ENCODE results near the gene HK1. TPM values are rescaled to one million over a fixed set of nuclear protein-coding genes. Genes with fewer than 3 reads are reported as not detected.

HK1 gene
- total and polyA plus RNA-seq, 10 donors = 19.0 to 108 (median 63.4) TPM

DNA sequence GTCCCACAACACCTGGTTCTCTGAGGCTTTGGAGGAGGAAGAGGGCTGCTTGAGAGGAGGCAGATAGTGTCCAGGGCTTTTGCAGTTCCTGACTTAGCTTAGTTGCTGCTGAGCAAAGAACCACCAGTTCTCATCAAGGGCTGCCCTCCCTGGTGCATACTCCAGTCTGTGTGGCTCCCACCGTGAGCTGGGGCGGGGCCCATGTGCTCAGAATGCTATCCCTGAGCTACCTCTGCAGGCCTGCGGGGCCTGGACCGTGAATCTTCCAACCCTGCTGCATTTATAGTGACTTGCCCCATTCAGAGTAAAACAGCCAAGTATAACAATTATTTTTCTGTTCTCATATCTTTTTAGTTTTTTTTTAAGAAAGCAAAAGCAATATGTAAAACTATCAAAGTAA lies 89.2 kb downstream of the HK1 start:
- H3K27me3 ChIP-seq (replicated peaks in 1 of 7) = no peaks in the 10 kb centered on the region
- 92 to 96% (median 93%) methylated on average over 4 of the region's 4 CpGs for WGBS, 5 donors
- peaks cover 4 to 100% (median 79%) of the 10 kb centered on the region in 6 donors for H3K36me3 ChIP-seq
- H3K27ac ChIP-seq = no peak overlapping the region
- intact Hi-C loops (cut with DNase I; ENCODE audit: low total_unique reads) = no loop called here
- DNase-seq = no peak
- no peaks in the 10 kb centered on the region for H3K9me3 ChIP-seq
- no peak overlapping the region for H3K4me3 ChIP-seq
- peaks cover 0 to 8% (median 0%) of the 10 kb centered on the region in 6 donors for H3K4me1 ChIP-seq
- TF ChIP-seq POLR2A (IDR thresholded peaks at IDR 0.05) (no peak), POLR2AphosphoS5 (IDR thresholded peaks at IDR 0.05) (no peak)
- TF ChIP-seq, protein P1, sequence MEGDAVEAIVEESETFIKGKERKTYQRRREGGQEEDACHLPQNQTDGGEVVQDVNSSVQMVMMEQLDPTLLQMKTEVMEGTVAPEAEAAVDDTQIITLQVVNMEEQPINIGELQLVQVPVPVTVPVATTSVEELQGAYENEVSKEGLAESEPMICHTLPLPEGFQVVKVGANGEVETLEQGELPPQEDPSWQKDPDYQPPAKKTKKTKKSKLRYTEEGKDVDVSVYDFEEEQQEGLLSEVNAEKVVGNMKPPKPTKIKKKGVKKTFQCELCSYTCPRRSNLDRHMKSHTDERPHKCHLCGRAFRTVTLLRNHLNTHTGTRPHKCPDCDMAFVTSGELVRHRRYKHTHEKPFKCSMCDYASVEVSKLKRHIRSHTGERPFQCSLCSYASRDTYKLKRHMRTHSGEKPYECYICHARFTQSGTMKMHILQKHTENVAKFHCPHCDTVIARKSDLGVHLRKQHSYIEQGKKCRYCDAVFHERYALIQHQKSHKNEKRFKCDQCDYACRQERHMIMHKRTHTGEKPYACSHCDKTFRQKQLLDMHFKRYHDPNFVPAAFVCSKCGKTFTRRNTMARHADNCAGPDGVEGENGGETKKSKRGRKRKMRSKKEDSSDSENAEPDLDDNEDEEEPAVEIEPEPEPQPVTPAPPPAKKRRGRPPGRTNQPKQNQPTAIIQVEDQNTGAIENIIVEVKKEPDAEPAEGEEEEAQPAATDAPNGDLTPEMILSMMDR (IDR thresholded peaks at IDR 0.05 in 8 of 11, conservative IDR thresholded peaks at IDR 0.05 in 3 of 11) = no peak

DNA sequence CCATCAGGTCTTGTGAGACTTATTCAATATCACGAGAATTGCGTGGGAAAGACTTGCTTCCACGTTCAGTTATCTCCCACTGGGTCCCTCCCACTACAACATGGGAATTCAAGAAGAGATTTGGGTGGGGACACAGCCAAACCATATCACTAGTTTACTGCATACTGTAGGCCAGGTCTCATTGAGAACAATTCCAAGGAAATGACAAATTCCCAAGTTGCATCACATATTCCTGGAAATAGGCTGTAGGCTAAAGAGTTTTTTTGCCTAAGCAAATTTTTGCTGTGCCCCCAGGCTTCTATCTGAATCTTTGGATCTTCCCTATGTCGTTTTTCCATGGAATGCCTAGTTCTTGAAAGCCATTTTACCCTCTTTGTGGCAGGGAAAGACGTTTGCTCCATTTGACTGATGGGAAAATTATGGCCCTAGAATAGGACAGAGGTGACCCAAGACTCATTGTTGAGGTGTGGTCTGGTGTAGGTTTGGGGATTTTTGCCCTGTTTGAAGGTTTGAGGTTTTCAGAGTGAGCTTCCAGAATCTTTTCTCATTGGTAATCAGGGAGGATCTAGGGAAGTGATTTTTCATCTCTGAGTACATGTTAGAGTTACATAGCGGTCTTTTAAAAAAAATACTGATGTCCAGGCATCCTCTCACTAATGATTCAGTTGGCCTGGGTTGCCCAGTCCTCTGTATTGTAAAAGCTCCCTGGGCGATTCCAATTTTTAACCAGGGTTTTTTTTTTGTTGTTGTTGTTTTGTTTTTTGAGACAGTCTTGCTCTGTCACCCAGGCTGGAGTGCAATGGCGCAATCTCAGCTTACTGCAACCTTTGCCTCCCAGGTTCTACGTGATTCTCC lies 94.1 kb downstream of the HK1 start:
- TF ChIP-seq POLR2AphosphoS5 (IDR thresholded peaks at IDR 0.05) (no peak), POLR2A (IDR thresholded peaks at IDR 0.05) (no peak)
- TF ChIP-seq, protein P1 (IDR thresholded peaks at IDR 0.05 in 8 of 11, conservative IDR thresholded peaks at IDR 0.05 in 3 of 11) = no peak
- WGBS, 5 donors = 90 to 97% (median 92%) methylated on average over 9 of the region's 9 CpGs
- Histone ChIP-seq H3K9me3 (no peaks in the 10 kb centered on the region), H3K27me3 (replicated peaks in 1 of 7) (no peaks in the 10 kb centered on the region), H3K4me1 (peaks cover 0 to 12% (median under 1%) of the 10 kb centered on the region in 6 donors), H3K36me3 (peaks cover 0 to 100% (median 82%) of the 10 kb centered on the region in 6 donors), H3K4me3 (no peak overlapping the region), H3K27ac (no peak overlapping the region)
- intact Hi-C loops (cut with DNase I; ENCODE audit: low total_unique reads) = no loop called here
- no peak for DNase-seq

DNA sequence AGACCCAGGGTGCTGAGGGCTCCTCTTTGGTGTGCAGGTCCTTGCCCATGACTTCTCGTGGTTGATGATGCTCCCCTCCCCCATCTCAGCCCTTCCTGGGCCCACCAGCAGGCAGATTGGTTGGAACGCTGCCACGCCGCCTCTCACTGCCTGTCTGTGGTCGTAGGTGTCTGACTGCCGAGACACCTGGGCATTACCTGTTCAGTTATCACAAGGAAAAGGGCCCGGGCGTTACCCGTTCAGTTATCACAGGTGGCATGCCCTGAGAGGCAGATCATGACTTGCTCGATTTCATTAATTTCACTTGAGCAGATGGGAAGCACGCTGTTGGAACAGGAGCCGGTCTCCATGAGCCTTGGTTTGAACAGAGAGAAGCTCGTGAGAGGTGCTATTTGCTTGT lies 95.9 kb downstream of the HK1 start:
- no peaks in the 10 kb centered on the region for H3K27me3 ChIP-seq (replicated peaks in 1 of 7)
- no peak overlapping the region for H3K4me3 ChIP-seq
- intact Hi-C loops (cut with DNase I; ENCODE audit: low total_unique reads) = no loop called here
- no peaks in the 10 kb centered on the region for H3K9me3 ChIP-seq
- H3K27ac ChIP-seq = no peak overlapping the region
- DNase-seq = no peak
- peaks cover 0 to 22% (median 4%) of the 10 kb centered on the region in 6 donors for H3K4me1 ChIP-seq
- H3K36me3 ChIP-seq = peaks cover 0 to 100% (median 78%) of the 10 kb centered on the region in 6 donors
- 93 to 98% (median 96%) methylated on average over 13 of the region's 13 CpGs for WGBS, 5 donors
- TF ChIP-seq, protein P1 (IDR thresholded peaks at IDR 0.05 in 8 of 11, conservative IDR thresholded peaks at IDR 0.05 in 3 of 11) = no peak
- peak in 1 of 3 donors; percentile 8 for TF ChIP-seq POLR2AphosphoS5 (IDR thresholded peaks at IDR 0.05)

DNA sequence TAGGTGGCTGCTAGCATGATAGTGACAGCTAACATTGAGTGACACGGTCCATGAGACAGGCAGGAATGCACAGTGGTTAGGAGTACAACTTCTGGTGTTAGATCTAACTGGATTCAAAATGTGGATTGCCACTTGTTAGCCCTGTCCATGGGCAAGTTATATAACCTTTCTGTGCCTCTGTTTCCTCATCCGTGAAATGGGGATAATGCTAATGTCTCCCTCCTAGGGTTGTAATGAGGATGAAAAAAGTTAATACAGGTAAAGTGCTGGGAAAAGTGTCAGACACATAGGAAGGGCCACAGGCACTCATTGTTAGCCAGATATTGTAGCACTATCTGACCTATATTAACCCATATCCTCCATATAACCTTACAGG lies 96.6 kb downstream of the HK1 start:
- peaks cover 0 to 100% (median 78%) of the 10 kb centered on the region in 6 donors for H3K36me3 ChIP-seq
- TF ChIP-seq, protein P1 (IDR thresholded peaks at IDR 0.05 in 8 of 11, conservative IDR thresholded peaks at IDR 0.05 in 3 of 11) = no peak
- no peak for TF ChIP-seq POLR2AphosphoS5 (IDR thresholded peaks at IDR 0.05)
- no peak for TF ChIP-seq POLR2A (IDR thresholded peaks at IDR 0.05)
- H3K9me3 ChIP-seq = no peaks in the 10 kb centered on the region
- intact Hi-C loops (cut with DNase I; ENCODE audit: low total_unique reads) = no loop called here
- WGBS, 5 donors = 93 to 100% (median 97%) methylated on average over 2 of the region's 2 CpGs
- H3K4me1 ChIP-seq = peaks cover 0 to 22% (median 4%) of the 10 kb centered on the region in 6 donors
- H3K27ac ChIP-seq = no peak overlapping the region
- no peak overlapping the region for H3K4me3 ChIP-seq
- H3K27me3 ChIP-seq (replicated peaks in 1 of 7) = no peaks in the 10 kb centered on the region
- DNase-seq = no peak
